Stimulated activated CD4-positive, alpha-beta T cell treated with anti-CD3 and anti-CD28 coated beads, Interleukin-15, amount 100 ng/mL, for 48 hours (primary cell): ENCODE data around the gene SDK1.

Experiments
- DNase-seq, 2 donors: peaks; one replicate each; pipeline ENCODE4 v3.0.0-alpha.2; 2020; ENCODE audit warnings: low read depth in 2 of 2

The SDK1 gene

GRCh38 chr7:3787717-3788264 lies 486.7 kb downstream of the SDK1 start:
- no peak for DNase-seq

DNA sequence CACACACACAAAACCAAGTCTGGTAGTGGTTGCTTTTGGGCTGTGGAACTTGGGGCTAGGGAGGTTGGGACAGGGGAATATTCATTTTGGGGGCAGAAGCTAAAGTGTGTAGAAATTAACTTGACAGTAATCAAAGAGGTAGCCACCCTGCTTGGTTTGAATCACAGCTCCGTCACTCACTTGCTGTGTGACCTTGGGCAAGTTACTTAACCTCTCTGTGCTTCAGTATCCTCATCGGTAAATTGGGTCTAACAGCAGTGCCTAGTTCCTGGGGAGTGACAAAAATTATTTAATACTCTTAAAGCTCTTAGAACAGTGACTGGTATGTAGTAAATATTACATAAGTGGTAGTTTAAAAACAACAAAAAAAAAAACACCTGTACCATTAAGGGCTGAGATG lies 489.8 kb downstream of the SDK1 start:
- DNase-seq, result no peak

DNA sequence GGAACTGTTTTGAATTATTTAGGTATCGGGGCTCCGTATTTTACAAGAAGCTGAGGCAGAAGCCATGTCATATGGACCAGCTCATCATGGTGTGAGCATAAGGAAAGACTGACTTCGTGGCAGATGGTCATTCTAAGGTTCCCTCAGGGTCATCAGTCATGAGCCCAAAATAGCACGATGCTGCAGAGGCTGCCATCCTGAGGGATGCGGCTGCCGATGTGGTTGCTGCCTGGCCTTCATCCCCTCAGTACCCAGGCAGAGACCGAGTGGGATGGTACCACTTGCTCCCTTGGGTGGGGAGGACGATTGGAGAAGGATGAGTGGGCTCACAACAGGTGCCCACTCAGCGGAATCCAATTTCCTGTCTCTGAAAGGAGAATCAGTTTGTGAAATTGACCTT lies 490.3 kb downstream of the SDK1 start:
- no peak for DNase-seq

DNA sequence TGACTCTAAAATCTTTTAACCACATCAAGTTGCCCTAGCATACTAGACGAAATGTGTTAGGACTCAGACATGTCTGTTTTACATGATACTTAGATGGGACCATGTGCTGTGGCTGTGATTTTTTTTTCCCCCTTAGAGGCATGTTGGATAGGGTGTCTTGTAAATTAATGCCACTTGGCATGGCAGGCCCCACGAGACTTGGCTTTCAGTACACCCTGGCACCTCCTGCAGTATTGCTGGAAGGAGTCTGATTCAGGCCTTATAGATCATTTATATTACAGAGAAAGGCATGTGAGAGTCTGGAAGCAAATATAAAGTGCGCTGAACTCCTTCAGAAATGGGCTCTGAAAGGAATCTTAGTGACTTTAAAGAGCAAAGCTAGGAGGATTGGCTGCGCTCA lies 494.1 kb downstream of the SDK1 start:
- DNase-seq, result no peak

DNA sequence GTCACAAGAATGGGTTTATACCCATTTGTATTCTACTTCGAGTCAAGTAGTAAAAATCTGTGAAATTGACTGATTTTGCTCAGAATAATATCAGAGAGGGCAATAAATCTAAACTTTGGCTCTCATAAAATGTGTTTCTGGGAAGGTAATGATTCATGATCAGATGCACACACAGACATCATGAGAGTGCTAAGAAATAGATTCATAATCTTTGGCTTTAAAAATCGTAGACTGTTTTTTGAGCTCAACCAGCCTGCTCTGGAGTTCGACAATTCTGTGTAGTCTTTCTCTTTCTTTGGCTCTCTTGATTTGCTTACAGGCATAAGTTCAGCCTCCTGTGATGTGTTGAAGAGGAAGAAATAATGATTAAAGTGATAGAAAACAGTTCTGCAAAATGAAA lies 494.7 kb downstream of the SDK1 start:
- no peak for DNase-seq

GRCh38 chr7:3805151-3805550 lies 504.1 kb downstream of the SDK1 start:
- no peak for DNase-seq

DNA sequence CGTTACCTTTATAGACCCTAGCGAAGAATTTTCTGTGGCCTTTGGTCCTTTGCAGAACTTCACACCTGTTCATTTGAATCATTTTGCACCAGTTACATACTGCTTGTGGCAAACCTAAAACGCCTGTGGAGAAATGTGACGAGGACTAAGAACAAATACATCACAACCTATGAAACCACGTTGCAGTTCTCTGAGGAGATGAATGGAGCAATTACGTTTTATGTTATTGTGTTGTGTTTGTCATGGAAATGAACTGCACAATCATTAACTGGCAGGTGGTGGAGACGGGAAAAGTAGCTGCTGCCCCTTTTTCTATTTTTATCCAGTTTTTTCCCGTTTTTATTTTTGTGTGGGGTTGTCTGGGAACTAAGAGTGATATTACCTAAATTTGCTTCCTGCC lies 505.5 kb downstream of the SDK1 start:
- DNase-seq, result no peak

DNA sequence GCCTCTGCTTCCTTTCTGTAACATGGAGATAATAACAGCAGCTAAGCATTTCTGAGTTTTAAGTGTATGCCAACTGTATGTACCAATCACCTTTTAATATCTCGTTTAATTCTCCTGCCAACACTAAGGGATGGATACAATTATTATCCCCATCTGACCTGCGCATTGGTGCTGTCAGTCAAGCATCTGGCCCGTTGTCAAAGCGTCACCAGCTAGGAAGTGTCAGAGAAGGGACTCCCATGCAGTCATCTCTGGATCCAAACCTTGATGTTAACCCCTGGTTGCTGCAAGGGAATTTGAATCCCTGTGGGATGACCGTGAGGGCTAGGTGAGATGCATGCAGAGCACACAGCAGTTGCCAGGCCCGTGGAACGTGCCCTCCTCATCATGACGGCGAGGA lies 506.8 kb downstream of the SDK1 start:
- no peak for DNase-seq

GRCh38 chr7:3821488-3821887 lies 520.4 kb downstream of the SDK1 start:
- no peak for DNase-seq

DNA sequence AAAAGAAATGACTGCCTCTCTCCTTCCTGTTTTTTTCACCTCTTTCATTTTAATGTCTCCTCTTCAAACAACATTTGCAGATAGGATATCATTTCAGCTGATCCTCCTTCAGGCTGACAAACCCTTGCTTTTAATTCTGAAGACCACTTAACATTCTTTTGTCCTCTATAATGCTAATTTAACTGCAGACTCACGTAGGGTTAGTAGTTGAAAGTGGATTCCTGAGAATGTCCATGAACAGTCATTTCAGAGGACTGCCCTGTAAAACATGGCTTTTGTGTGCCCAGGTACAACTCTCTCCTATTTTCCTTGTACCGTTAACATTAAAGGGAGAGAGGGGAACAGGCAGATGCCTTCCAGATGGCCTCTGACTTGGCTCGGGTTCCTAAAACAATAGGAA lies 524.4 kb downstream of the SDK1 start:
- no peak for DNase-seq

- no peak for DNase-seq
These were observed 531.1 kb downstream of the SDK1 start for GRCh38 chr7:3832199-3832598.

GRCh38 chr7:3835109-3835508 lies 534.1 kb downstream of the SDK1 start:
- no peak for DNase-seq

- DNase-seq, result no peak
These were observed 535.8 kb downstream of the SDK1 start for GRCh38 chr7:3836855-3837254.

GRCh38 chr7:3844540-3845151 lies 543.6 kb downstream of the SDK1 start:
- no peak for DNase-seq

DNA sequence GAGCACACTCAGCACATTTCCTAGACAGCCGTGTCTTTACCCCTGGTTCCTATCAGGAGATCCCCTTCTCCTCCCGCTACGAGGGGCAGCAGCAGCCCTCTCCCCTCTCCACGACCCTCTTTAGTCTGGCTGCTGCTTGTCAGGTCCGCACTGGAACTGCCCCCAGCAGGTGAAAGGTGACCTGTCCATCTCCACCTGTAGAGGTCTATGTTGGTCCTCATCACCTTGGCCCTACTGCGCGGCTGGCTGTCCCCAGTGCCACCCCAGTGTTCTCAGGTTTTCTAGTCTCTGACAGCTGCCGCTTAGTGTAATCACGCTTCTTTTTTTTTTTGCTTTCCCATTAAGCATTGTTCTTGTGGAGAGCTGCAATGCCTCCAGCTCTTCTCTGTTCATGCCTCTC lies 545.7 kb downstream of the SDK1 start:
- no peak for DNase-seq

GRCh38 chr7:3847336-3847735 lies 546.3 kb downstream of the SDK1 start:
- DNase-seq, result no peak

GRCh38 chr7:3859431-3859830 lies 558.4 kb downstream of the SDK1 start:
- DNase-seq, result no peak

GRCh38 chr7:3860932-3861331 lies 559.9 kb downstream of the SDK1 start:
- no peak for DNase-seq

GRCh38 chr7:3861386-3861785 lies 560.3 kb downstream of the SDK1 start:
- no peak for DNase-seq

- no peak for DNase-seq
These were observed 560.9 kb downstream of the SDK1 start for GRCh38 chr7:3861941-3862340.

- no peak for DNase-seq
These were observed 561.7 kb downstream of the SDK1 start for GRCh38 chr7:3862774-3863173.

GRCh38 chr7:3866277-3866676 lies 565.2 kb downstream of the SDK1 start:
- DNase-seq, result no peak

DNA sequence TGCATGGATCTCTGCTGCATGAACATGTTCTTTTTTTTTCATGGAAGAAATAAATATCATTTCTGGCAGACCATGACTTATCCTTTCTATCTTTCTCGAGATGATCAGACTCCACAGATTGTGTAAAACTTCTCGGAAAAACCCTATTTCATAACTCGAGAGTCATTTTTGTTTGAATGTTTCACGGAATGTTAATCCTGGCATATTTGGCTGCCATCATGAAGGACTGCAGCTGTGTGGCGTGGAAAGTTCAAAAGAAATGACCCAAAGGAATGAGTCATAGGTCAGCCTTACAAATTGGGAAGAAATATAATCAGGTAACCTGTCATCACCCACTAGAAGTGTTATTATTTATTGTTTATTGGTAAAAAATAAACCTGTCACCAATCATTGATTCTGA lies 566.8 kb downstream of the SDK1 start:
- DNase-seq, result no peak

DNA sequence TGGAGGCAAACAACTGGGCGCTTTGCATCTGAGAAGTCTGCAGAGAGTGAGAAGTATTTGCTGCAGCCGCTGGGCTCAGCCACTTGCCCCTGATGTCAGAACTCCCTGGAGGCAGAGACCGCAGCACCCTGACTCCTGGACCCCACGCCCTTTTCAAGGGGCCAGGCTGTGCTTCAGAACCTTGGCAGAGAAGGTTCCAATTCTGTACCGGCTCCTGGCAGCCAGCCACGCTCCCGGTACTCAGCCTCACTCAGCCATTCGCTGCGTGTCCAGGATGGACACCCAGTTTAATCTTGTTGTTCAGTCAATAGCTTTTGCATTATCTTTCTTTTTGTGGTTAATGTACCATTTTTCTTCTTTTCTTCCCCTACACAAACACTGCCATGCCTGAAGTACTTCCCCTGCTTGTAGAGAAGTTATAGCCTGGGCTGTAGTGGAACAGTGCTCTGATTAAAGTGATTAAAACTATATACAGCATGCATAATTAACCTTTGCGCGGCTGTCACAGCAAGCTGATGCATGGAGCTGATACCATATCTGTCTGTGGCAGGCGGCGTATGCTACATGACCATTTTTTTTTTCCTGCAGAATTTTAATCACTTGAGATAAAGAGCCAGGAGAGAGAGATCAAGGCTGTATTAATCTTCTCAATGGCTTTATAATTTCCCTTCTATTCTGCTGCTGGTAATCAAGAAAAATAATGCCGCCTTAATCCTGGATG lies 578.5 kb downstream of the SDK1 start:
- no peak for DNase-seq
